ENCODE measurements around the gene VPS26B. TPM values are rescaled to one million over a fixed set of nuclear protein-coding genes. Genes with fewer than 3 reads are reported as not detected.
A peak's percentile ranks its signal among the peaks of the same experiment; 100 is the strongest.

VPS26B gene
- total and polyA plus RNA-seq, 5 donors from 2014 or later = 43.9 to 65.1 (median 61.6) TPM

DNA sequence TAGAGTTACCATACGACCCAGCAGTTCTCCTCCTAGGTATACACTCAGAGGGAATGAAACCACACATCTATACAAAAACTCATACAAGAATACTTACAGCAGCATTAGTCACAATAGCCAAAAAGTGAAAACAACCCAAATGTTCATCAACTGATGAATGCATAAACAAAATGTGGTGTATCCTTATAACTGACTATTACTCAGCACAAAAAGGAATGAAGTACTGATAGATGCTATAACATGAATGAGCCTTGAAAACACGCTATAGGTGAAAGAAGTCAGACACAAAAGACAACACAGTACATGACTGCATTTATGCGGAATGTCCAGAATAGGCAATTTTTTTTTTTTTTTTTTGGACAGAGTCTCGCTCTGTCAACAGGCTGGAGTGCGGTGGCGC is 23.8 kb upstream of the VPS26B start:
- H3K4me1 ChIP-seq (ENCODE audit: control insufficient read depth, insufficient read depth, low read length, poor library complexity, severe bottlenecking) = peaks cover 3% of the 10 kb centered on the region
- Mint-ChIP-seq H3K36me3 (peaks cover 56% of the 10 kb centered on the region), H3K27ac (no peak overlapping the region), H3K4me3 (no peak overlapping the region), H3K27me3 (no peaks in the 10 kb centered on the region), H3K4me1 (peaks cover 6 to 19% (median 14%) of the 10 kb centered on the region in 4 donors), H3K9me3 (peaks cover 0 to 2% (median 0%) of the 10 kb centered on the region in 7 donors)
- no peak overlapping the region for H3K27ac ChIP-seq (ENCODE audit: insufficient read depth, low read length, poor library complexity, severe bottlenecking)
- DNase-seq = no peak
- H3K27me3 ChIP-seq (ENCODE audit: control insufficient read depth, insufficient read depth, low read length) = no peaks in the 10 kb centered on the region
- no peak for ATAC-seq (ENCODE audit: low read depth in 2 of 2)
- H3K36me3 ChIP-seq (ENCODE audit: control insufficient read depth, insufficient read depth, low read length) = peaks cover 58% of the 10 kb centered on the region
- no peak overlapping the region for H3K4me3 ChIP-seq (ENCODE audit: low read depth, low read length)
- no peaks in the 10 kb centered on the region for H3K9me3 ChIP-seq (ENCODE audit: control insufficient read depth in 2 of 2, low read length in 2 of 2)

DNA sequence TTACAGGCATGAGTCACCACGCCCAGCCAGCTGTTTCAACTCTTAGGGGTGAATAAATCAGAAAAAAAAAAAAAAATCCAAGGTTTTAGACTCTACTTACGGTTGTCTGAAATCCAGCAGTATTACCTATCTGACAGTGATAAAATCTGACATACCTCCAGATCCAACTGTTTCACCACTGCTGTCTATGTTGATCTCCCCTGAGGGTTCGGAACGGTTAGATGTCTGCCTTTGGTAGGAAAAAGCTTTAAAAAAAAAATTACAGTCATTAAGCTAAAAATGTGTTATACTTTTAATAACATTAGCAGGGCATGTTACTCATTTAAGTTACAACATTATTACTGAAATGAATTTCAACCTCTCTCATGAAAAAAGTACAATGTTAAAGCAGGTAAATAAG is 21.8 kb upstream of the VPS26B start:
- no peak overlapping the region for H3K4me3 ChIP-seq (ENCODE audit: low read depth, low read length)
- peaks cover 0 to 2% (median 0%) of the 10 kb centered on the region in 7 donors for H3K9me3 Mint-ChIP-seq
- H3K36me3 Mint-ChIP-seq = peaks cover 64% of the 10 kb centered on the region
- H3K9me3 ChIP-seq (ENCODE audit: control insufficient read depth in 2 of 2, low read length in 2 of 2) = no peaks in the 10 kb centered on the region
- peaks cover 63% of the 10 kb centered on the region for H3K36me3 ChIP-seq (ENCODE audit: control insufficient read depth, insufficient read depth, low read length)
- ATAC-seq (ENCODE audit: low read depth in 2 of 2) (no peak), DNase-seq (no peak)
- H3K4me1 ChIP-seq (ENCODE audit: control insufficient read depth, insufficient read depth, low read length, poor library complexity, severe bottlenecking) = no peaks in the 10 kb centered on the region
- no peak overlapping the region for H3K27ac Mint-ChIP-seq
- no peak overlapping the region for H3K4me3 Mint-ChIP-seq
- H3K4me1 Mint-ChIP-seq = peaks cover 7 to 19% (median 9%) of the 10 kb centered on the region in 4 donors
- no peaks in the 10 kb centered on the region for H3K27me3 Mint-ChIP-seq
- no peaks in the 10 kb centered on the region for H3K27me3 ChIP-seq (ENCODE audit: control insufficient read depth, insufficient read depth, low read length)
- H3K27ac ChIP-seq (ENCODE audit: insufficient read depth, low read length, poor library complexity, severe bottlenecking) = no peak overlapping the region

DNA sequence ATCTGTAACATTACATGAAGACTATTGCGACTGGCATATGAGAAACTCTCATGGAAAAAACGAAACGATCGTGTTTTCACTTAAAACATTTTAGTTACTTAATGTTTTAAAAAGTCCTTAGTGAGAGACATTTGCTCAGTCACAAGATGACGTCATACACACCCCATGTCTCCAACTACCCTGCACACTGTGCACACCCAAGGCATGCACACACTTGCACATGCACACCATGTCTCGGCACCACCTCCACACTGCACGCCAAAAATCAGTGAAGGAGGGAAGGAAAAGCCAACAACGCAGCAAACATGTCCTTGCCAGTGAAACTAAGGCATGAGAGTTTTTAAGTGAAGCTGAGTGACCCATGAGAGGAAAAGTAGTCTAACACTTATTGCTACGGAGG is 18.7 kb upstream of the VPS26B start:
- Histone ChIP-seq H3K4me3 (ENCODE audit: low read depth, low read length) (no peak overlapping the region), H3K27me3 (ENCODE audit: control insufficient read depth, insufficient read depth, low read length) (no peaks in the 10 kb centered on the region), H3K4me1 (ENCODE audit: control insufficient read depth, insufficient read depth, low read length, poor library complexity, severe bottlenecking) (no peaks in the 10 kb centered on the region), H3K36me3 (ENCODE audit: control insufficient read depth, insufficient read depth, low read length) (peaks cover 72% of the 10 kb centered on the region), H3K27ac (ENCODE audit: insufficient read depth, low read length, poor library complexity, severe bottlenecking) (no peak overlapping the region), H3K9me3 (ENCODE audit: control insufficient read depth in 2 of 2, low read length in 2 of 2) (no peaks in the 10 kb centered on the region)
- peaks cover 3 to 11% (median 7%) of the 10 kb centered on the region in 4 donors for H3K4me1 Mint-ChIP-seq
- peak overlapping the region in 1 of 3 donors; percentile 79 for H3K27ac Mint-ChIP-seq
- H3K9me3 Mint-ChIP-seq = no peaks in the 10 kb centered on the region
- no peak for ATAC-seq (ENCODE audit: low read depth in 2 of 2)
- no peaks in the 10 kb centered on the region for H3K27me3 Mint-ChIP-seq
- no peak for DNase-seq
- H3K36me3 Mint-ChIP-seq = peaks cover 59% of the 10 kb centered on the region
- no peak overlapping the region for H3K4me3 Mint-ChIP-seq

DNA sequence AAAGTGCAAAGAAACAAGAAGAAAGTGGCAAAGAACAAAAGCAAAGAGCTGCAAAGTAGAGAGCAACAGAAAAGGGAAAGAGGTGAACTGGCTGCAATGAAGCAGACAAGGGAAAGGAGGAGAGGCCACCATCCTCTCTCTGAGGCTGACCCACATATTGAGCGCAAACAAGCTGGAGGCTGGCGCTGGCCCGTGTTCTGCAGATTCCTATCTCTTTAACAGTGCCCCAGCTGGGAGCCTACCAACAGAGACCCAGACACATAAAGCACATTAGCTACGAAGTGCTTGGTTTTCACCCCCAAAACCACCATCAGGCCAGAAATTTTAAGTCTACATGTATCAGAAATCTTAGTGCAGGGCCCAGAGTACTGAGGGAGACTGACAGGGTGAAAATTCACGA is 18.3 kb upstream of the VPS26B start:
- no peak overlapping the region for H3K4me3 ChIP-seq (ENCODE audit: low read depth, low read length)
- H3K9me3 ChIP-seq (ENCODE audit: control insufficient read depth in 2 of 2, low read length in 2 of 2) = no peaks in the 10 kb centered on the region
- peak overlapping the region in 1 of 3 donors; percentile 79 for H3K27ac Mint-ChIP-seq
- no peaks in the 10 kb centered on the region for H3K27me3 ChIP-seq (ENCODE audit: control insufficient read depth, insufficient read depth, low read length)
- H3K27me3 Mint-ChIP-seq = no peaks in the 10 kb centered on the region
- peaks cover 60% of the 10 kb centered on the region for H3K36me3 Mint-ChIP-seq
- peaks cover 68% of the 10 kb centered on the region for H3K36me3 ChIP-seq (ENCODE audit: control insufficient read depth, insufficient read depth, low read length)
- H3K4me1 ChIP-seq (ENCODE audit: control insufficient read depth, insufficient read depth, low read length, poor library complexity, severe bottlenecking) = no peaks in the 10 kb centered on the region
- peaks cover 3 to 14% (median 8%) of the 10 kb centered on the region in 4 donors for H3K4me1 Mint-ChIP-seq
- DNase-seq (no peak), ATAC-seq (ENCODE audit: low read depth in 2 of 2) (no peak)
- no peak overlapping the region for H3K4me3 Mint-ChIP-seq
- H3K27ac ChIP-seq (ENCODE audit: insufficient read depth, low read length, poor library complexity, severe bottlenecking) = no peak overlapping the region
- no peaks in the 10 kb centered on the region for H3K9me3 Mint-ChIP-seq

DNA sequence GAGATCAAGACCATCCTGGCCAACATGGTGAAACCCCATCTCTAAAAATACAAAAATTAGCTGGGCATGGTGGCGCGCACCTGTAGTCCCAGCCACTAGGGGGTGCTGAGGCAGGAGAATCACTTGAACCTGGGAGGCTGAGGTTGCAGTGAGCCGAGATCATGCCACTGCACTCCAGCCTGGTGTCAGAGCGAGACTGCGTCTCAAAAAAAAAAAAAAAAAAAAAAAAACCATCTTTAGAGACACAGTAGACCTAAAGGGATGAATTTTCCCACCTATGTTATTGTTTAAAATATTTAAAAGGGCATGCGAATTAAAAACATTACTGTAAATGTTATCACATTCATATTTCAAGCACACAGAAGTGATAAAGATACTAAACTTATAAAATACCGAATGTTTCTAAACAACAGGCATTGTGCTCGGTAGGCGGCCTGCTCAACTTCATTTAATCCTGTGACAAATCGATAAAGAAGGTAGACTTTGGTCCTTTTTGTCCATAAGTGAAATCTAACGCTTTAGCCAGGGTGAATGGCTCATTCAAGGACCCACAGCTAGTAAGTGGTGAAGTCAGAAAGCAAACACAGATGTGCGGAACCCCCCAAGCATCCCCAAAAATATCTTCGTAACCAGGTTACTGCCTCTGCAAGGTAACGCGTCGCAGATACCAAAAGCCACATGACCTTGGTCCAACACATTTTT is 16.8 kb upstream of the VPS26B start:
- Histone ChIP-seq H3K36me3 (ENCODE audit: control insufficient read depth, insufficient read depth, low read length) (peaks cover 57% of the 10 kb centered on the region), H3K4me3 (ENCODE audit: low read depth, low read length) (no peak overlapping the region), H3K4me1 (ENCODE audit: control insufficient read depth, insufficient read depth, low read length, poor library complexity, severe bottlenecking) (no peaks in the 10 kb centered on the region), H3K27me3 (ENCODE audit: control insufficient read depth, insufficient read depth, low read length) (no peaks in the 10 kb centered on the region), H3K27ac (ENCODE audit: insufficient read depth, low read length, poor library complexity, severe bottlenecking) (no peak overlapping the region), H3K9me3 (ENCODE audit: control insufficient read depth in 2 of 2, low read length in 2 of 2) (no peaks in the 10 kb centered on the region)
- ATAC-seq (ENCODE audit: low read depth in 2 of 2) (no peak), DNase-seq (peak; percentile 45 to 68 (median 58))
- H3K4me3 Mint-ChIP-seq = no peak overlapping the region
- no peaks in the 10 kb centered on the region for H3K9me3 Mint-ChIP-seq
- H3K36me3 Mint-ChIP-seq = peaks cover 58% of the 10 kb centered on the region
- H3K4me1 Mint-ChIP-seq = peaks cover 10 to 16% (median 13%) of the 10 kb centered on the region in 4 donors
- H3K27ac Mint-ChIP-seq = no peak overlapping the region
- no peaks in the 10 kb centered on the region for H3K27me3 Mint-ChIP-seq

DNA sequence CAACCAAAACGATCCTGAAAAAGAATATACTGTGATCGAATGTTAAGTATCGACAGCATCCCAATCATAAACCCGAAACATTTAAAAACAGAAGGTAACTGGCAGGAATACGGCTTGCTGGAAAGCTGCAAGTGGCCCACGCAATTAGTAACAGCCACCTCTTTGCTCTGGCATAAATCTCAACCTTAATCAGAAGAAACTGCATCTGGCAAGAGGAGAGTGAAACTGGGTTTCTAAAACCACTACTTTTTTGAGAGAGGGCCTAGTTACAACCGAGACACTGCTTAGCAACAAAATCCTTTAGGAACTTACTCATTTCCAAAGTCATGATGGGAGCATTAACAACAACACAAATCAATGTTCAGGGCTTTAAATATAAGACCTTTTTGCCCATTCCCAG is 8.6 kb upstream of the VPS26B start:
- Histone ChIP-seq H3K4me3 (ENCODE audit: low read depth, low read length) (no peak overlapping the region), H3K9me3 (ENCODE audit: control insufficient read depth in 2 of 2, low read length in 2 of 2) (no peaks in the 10 kb centered on the region), H3K36me3 (ENCODE audit: control insufficient read depth, insufficient read depth, low read length) (peaks cover 22% of the 10 kb centered on the region), H3K27ac (ENCODE audit: insufficient read depth, low read length, poor library complexity, severe bottlenecking) (no peak overlapping the region), H3K4me1 (ENCODE audit: control insufficient read depth, insufficient read depth, low read length, poor library complexity, severe bottlenecking) (no peaks in the 10 kb centered on the region), H3K27me3 (ENCODE audit: control insufficient read depth, insufficient read depth, low read length) (no peaks in the 10 kb centered on the region)
- H3K9me3 Mint-ChIP-seq = peaks cover 0 to 2% (median 0%) of the 10 kb centered on the region in 7 donors
- DNase-seq (no peak), ATAC-seq (ENCODE audit: low read depth in 2 of 2) (no peak)
- no peak overlapping the region for H3K4me3 Mint-ChIP-seq
- H3K27me3 Mint-ChIP-seq = no peaks in the 10 kb centered on the region
- peaks cover 29 to 56% (median 44%) of the 10 kb centered on the region in 4 donors for H3K4me1 Mint-ChIP-seq
- H3K27ac Mint-ChIP-seq = peak overlapping the region in 1 of 3 donors; percentile 23
- H3K36me3 Mint-ChIP-seq = peaks cover 24% of the 10 kb centered on the region

DNA sequence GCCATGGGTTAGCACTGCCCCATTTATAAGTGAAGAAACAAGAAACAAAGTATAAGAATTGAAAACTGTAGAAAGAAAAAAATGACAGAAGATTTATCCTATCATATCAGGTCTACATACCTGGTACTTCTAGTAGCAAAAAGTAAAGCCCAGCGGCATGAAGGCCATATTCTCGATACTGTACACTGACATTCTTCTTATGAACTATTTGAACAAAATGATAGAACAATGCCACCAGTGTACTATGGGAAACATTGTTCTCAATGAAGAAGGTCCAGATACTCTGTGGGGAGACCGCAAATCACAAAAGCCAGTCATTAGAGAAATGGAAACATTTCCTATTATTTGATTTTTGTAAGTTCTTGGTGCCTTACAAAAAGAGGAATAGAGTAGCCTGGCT is 7.7 kb upstream of the VPS26B start:
- DNase-seq (no peak), ATAC-seq (ENCODE audit: low read depth in 2 of 2) (no peak)
- Mint-ChIP-seq H3K27ac (peak overlapping the region in 1 of 3 donors; percentile 23), H3K27me3 (no peaks in the 10 kb centered on the region), H3K4me3 (no peak overlapping the region), H3K9me3 (peaks cover 0 to 2% (median 0%) of the 10 kb centered on the region in 7 donors), H3K4me1 (peaks cover 33 to 47% (median 44%) of the 10 kb centered on the region in 4 donors), H3K36me3 (peaks cover 18% of the 10 kb centered on the region)
- Histone ChIP-seq H3K4me3 (ENCODE audit: low read depth, low read length) (no peak overlapping the region), H3K9me3 (ENCODE audit: control insufficient read depth in 2 of 2, low read length in 2 of 2) (no peaks in the 10 kb centered on the region), H3K36me3 (ENCODE audit: control insufficient read depth, insufficient read depth, low read length) (peaks cover 22% of the 10 kb centered on the region), H3K4me1 (ENCODE audit: control insufficient read depth, insufficient read depth, low read length, poor library complexity, severe bottlenecking) (no peaks in the 10 kb centered on the region), H3K27me3 (ENCODE audit: control insufficient read depth, insufficient read depth, low read length) (no peaks in the 10 kb centered on the region), H3K27ac (ENCODE audit: insufficient read depth, low read length, poor library complexity, severe bottlenecking) (no peak overlapping the region)

DNA sequence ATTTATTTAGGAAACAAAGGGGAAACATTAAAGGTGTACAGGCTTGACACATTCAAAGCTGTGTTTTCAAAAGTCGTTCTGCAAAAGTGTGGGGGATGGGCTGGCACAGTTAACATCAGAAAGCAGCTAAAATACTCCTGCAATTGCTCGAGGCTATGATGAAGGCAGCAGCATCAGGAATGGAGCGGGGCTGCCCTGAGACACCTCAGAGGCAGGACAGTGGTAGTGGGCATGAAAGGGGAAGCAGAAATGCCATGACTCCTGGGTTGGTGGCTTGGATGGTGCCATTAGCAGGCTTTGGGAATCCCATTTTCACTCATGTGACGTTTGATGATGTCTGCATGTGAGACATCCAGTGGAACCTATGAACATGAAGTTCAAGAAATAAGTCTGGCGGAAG is 1.4 kb upstream of the VPS26B start:
- H3K27me3 ChIP-seq (ENCODE audit: control insufficient read depth, insufficient read depth, low read length) = no peaks in the 10 kb centered on the region
- peaks cover 24% of the 10 kb centered on the region for H3K36me3 Mint-ChIP-seq
- peak in 2 of 3 donors; percentile 8 to 36 for DNase-seq
- H3K27me3 Mint-ChIP-seq = peaks cover 5% of the 10 kb centered on the region
- H3K4me1 ChIP-seq (ENCODE audit: control insufficient read depth, insufficient read depth, low read length, poor library complexity, severe bottlenecking) = peaks cover 42% of the 10 kb centered on the region
- H3K9me3 Mint-ChIP-seq = peaks cover 0 to 2% (median 0%) of the 10 kb centered on the region in 7 donors
- H3K4me1 Mint-ChIP-seq = peaks cover 53 to 74% (median 57%) of the 10 kb centered on the region in 4 donors
- peak overlapping the region; percentile 98 for H3K27ac ChIP-seq (ENCODE audit: insufficient read depth, low read length, poor library complexity, severe bottlenecking)
- H3K4me3 ChIP-seq (ENCODE audit: low read depth, low read length) = peak overlapping the region; percentile 97
- H3K36me3 ChIP-seq (ENCODE audit: control insufficient read depth, insufficient read depth, low read length) = peaks cover 9% of the 10 kb centered on the region
- no peak for ATAC-seq (ENCODE audit: low read depth in 2 of 2)
- H3K9me3 ChIP-seq (ENCODE audit: control insufficient read depth in 2 of 2, low read length in 2 of 2) = no peaks in the 10 kb centered on the region
- H3K27ac Mint-ChIP-seq = peak overlapping the region; percentile 85 to 98 (median 91)
- H3K4me3 Mint-ChIP-seq = peak overlapping the region; percentile 92 to 100 (median 97)

All from CD4-positive, CD25-positive, alpha-beta regulatory T cell (primary cell).